ENCODE data around the gene CEP57L1.

CEP57L1 gene

DNA sequence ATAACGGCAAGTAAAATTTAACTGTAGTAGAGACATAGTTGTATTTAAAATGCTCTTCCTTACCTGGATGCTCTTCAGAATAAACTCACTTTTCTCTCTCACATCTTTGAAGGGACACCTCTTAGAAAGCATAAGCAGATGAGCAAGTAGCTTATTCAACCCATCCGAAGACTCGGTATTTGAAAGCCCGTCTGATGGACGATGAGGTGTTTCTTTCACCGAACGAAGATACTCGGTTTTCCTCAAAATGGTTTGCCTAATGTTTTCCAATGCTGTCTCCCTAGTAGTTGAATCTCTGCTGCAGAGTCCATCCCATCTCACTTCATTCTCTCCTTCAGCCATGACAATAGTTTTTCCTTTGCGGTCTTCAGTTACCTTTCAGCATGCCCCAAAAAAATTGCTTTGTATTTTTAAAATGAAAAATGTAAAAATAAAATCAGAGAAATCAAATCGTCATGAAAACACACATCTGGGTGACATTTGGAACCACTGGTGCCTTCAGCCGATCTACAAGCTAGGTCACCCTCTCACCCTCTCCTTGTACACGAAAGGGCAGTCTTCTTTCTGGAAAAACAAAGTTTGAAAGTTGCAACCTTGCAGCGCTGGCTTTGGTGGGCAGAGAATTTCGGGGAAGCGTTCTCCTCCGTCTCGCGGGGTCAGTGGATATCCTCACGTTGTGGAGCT lies 1.4 kb upstream of the CEP57L1 start:
- Histone ChIP-seq H3K27me3 (replicated peaks) (no peaks in the 10 kb centered on the region), H3K27ac (peak overlapping the region; percentile 99), H3K36me3 (replicated peaks) (no peaks in the 10 kb centered on the region), H3K4me3 (ENCODE audit: low read depth, low read length) (peak overlapping the region; percentile 95)
- in situ Hi-C loops (cut with HindIII; ENCODE audit: low pct_ligation_motif_present, low sequenced_read_pairs) = no loop called here
- TF ChIP-seq, protein P1, sequence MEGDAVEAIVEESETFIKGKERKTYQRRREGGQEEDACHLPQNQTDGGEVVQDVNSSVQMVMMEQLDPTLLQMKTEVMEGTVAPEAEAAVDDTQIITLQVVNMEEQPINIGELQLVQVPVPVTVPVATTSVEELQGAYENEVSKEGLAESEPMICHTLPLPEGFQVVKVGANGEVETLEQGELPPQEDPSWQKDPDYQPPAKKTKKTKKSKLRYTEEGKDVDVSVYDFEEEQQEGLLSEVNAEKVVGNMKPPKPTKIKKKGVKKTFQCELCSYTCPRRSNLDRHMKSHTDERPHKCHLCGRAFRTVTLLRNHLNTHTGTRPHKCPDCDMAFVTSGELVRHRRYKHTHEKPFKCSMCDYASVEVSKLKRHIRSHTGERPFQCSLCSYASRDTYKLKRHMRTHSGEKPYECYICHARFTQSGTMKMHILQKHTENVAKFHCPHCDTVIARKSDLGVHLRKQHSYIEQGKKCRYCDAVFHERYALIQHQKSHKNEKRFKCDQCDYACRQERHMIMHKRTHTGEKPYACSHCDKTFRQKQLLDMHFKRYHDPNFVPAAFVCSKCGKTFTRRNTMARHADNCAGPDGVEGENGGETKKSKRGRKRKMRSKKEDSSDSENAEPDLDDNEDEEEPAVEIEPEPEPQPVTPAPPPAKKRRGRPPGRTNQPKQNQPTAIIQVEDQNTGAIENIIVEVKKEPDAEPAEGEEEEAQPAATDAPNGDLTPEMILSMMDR (IDR thresholded peaks at IDR 0.05; ENCODE audit: low read depth, low read length, missing control alignments) = no peak
- no peak for DNase-seq

DNA sequence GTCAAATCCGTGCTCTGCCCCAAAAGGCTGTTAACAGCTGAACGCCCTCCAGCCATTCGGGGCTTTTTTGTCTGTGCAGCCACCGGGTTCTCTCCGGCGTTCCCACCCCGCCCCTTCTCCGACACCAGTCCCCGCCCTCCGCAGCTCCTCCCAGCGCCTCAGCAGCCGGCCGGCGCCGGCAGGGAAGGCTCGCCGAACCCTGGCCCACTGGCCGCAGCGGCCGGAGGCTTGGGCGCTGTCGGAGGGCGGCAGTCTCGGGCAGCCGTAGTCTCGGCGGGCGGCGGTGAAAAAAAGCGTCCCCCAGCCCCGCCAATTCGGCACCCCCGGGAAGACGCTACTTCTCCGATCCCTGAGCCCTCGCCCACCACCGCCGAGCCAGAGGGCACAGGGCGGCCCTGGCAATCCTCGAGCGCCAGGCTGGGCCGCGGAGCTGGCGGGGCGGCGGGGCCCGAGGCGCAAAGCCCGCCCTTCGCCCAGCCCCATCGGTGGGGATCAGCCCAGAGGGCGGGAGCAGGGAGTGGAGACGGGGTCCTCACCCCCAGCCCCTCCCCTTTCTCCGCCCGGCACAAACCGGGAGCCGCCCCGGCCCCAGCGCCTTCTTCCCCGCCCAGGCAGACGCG lies 781 bp upstream of the CEP57L1 start, which contains the start of gene SESN1:
SESN1 (minus strand) TSS at position 431 of the 620 bp plus-strand sequence. CDS start 773 bp downstream, outside the sequence.
- H3K4me3 ChIP-seq (ENCODE audit: low read depth, low read length) = peak within 1 kb of the TSS; percentile 95
- in situ Hi-C loops (cut with HindIII; ENCODE audit: low pct_ligation_motif_present, low sequenced_read_pairs) = no loop called here
- H3K27me3 ChIP-seq (replicated peaks) = no peaks in the 10 kb centered on the region
- DNase-seq = peak; percentile 89
- no peaks in the 10 kb centered on the region for H3K36me3 ChIP-seq (replicated peaks)
- TF ChIP-seq, protein P1 (IDR thresholded peaks at IDR 0.05; ENCODE audit: low read depth, low read length, missing control alignments) = no peak
- H3K27ac ChIP-seq = peak within 1 kb of the TSS; percentile 99

DNA sequence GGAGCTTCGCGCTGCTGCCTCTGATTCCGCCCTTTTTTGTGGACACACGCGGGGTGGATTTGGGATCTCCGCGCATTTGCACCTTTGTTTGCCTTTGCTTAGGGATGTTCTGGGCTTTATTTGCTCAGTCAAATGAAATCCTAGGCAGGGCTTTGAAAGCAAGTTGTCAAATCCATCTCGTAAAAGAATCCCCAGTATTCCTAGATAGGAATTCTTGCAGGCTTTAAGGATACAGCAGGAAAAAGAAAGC lies 453 bp downstream of the CEP57L1 start:
- peak overlapping the region; percentile 99 for H3K27ac ChIP-seq
- no peaks in the 10 kb centered on the region for H3K27me3 ChIP-seq (replicated peaks)
- in situ Hi-C loops (cut with HindIII; ENCODE audit: low pct_ligation_motif_present, low sequenced_read_pairs) = no loop called here
- H3K4me3 ChIP-seq (ENCODE audit: low read depth, low read length) = peak overlapping the region; percentile 95
- no peaks in the 10 kb centered on the region for H3K36me3 ChIP-seq (replicated peaks)
- no peak for DNase-seq
- TF ChIP-seq, protein P1 (IDR thresholded peaks at IDR 0.05; ENCODE audit: low read depth, low read length, missing control alignments) = no peak

DNA sequence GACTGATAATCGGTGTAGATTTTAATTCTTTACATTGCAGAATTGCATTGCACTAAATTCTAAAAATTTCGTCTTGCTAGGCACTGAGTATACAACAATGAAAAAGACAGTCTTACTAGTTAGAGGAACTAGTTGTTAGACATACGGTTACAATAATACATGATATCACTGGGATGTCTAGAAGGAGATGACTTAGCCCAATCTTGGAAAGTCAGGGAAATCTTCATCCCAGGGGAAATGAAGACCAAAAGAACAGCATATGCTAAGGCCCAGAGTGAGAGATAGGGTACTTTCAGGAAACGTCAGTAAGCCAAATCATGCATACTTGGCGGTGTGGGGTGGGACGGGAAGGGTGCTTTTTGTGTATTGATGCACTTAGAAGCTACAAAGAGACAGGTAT lies 901 bp downstream of the CEP57L1 start:
- no peaks in the 10 kb centered on the region for H3K36me3 ChIP-seq (replicated peaks)
- in situ Hi-C loops (cut with HindIII; ENCODE audit: low pct_ligation_motif_present, low sequenced_read_pairs) = no loop called here

DNA sequence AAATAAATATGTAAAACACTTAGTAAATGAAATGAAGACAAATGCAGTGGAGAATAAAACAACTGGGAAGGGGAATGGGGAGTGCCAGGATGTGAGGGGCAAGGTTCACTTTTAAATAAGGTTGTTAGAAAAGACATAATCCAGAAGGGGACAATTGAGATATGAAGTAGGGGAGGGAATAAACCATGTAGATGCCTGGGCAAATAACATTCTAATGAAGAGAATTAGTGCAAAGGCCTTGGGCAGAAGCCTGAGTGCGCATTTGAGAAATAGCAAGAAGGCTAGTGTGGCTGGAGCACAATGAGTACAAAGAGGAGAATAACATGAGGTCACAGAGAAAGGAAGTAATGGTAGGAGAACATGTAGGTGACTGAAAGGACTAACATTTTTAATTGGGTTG lies 2.4 kb downstream of the CEP57L1 start:
- Histone ChIP-seq H3K36me3 (replicated peaks) (no peaks in the 10 kb centered on the region), H3K4me3 (ENCODE audit: low read depth, low read length) (no peak overlapping the region), H3K27me3 (replicated peaks) (no peaks in the 10 kb centered on the region), H3K27ac (no peak overlapping the region)
- no peak for DNase-seq
- TF ChIP-seq, protein P1 (IDR thresholded peaks at IDR 0.05; ENCODE audit: low read depth, low read length, missing control alignments) = no peak
- in situ Hi-C loops (cut with HindIII; ENCODE audit: low pct_ligation_motif_present, low sequenced_read_pairs) = no loop called here

More for the DNA sequence above, 901 bp downstream of the CEP57L1 start:
- no peak overlapping the region for H3K27ac ChIP-seq
- DNase-seq = no peak
- TF ChIP-seq, protein P1 (IDR thresholded peaks at IDR 0.05; ENCODE audit: low read depth, low read length, missing control alignments) = no peak
- H3K4me3 ChIP-seq (ENCODE audit: low read depth, low read length) = peak overlapping the region; percentile 95
- H3K27me3 ChIP-seq (replicated peaks) = no peaks in the 10 kb centered on the region

Measured in brain microvascular endothelial cell (primary cell).